ENCODE data around the gene MSL1. TPM values are rescaled to one million over a fixed set of nuclear protein-coding genes. Genes with fewer than 3 reads are reported as not detected.

MSL1 gene
- total and polyA plus RNA-seq, 2 of the 13 experiments (the other 11 are each of a cell fraction or from before 2014, with no cell fraction given): 63.8 to 88.5 TPM

DNA sequence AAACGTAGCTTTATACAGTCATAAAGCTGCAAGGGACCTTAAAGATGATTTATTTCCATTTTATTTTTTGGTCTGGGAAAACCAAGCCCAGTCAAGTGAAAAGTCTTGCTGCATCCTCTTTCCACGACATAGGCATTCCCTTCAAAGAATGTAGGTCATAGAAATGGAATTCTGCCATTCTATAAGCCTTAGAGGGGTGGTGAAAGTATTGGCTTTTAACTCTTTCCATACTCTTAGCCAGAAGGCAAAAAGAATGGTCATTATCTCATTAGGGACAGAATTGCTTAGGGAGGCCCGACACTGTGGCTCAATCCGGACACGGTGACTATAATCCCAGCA, 7.9 kb upstream of the MSL1 start (continued):
- TF ChIP-seq, protein P1, sequence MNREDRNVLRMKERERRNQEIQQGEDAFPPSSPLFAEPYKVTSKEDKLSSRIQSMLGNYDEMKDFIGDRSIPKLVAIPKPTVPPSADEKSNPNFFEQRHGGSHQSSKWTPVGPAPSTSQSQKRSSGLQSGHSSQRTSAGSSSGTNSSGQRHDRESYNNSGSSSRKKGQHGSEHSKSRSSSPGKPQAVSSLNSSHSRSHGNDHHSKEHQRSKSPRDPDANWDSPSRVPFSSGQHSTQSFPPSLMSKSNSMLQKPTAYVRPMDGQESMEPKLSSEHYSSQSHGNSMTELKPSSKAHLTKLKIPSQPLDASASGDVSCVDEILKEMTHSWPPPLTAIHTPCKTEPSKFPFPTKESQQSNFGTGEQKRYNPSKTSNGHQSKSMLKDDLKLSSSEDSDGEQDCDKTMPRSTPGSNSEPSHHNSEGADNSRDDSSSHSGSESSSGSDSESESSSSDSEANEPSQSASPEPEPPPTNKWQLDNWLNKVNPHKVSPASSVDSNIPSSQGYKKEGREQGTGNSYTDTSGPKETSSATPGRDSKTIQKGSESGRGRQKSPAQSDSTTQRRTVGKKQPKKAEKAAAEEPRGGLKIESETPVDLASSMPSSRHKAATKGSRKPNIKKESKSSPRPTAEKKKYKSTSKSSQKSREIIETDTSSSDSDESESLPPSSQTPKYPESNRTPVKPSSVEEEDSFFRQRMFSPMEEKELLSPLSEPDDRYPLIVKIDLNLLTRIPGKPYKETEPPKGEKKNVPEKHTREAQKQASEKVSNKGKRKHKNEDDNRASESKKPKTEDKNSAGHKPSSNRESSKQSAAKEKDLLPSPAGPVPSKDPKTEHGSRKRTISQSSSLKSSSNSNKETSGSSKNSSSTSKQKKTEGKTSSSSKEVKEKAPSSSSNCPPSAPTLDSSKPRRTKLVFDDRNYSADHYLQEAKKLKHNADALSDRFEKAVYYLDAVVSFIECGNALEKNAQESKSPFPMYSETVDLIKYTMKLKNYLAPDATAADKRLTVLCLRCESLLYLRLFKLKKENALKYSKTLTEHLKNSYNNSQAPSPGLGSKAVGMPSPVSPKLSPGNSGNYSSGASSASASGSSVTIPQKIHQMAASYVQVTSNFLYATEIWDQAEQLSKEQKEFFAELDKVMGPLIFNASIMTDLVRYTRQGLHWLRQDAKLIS (CRISPR knock-in tag; IDR thresholded peaks at IDR 0.05): 0 out of 2 replicates have a peak, but pooled peaks have one; percentile 0
- TF ChIP-seq HES4 (CRISPR knock-in tag; IDR thresholded peaks at IDR 0.05; ENCODE audit: borderline replicate concordance): no peak
- no peak for TF ChIP-seq KLF6 (CRISPR knock-in tag; IDR thresholded peaks at IDR 0.05)
- TF ChIP-seq RAD51 (IDR thresholded peaks at IDR 0.05; ENCODE audit: borderline replicate concordance): no peak
- TF ChIP-seq ZNF569 (CRISPR knock-in tag; IDR thresholded peaks at IDR 0.05; ENCODE audit: borderline replicate concordance): 0 out of 2 replicates have a peak, but pooled peaks have one; percentile 57
- peak; percentile 96 for TF ChIP-seq ZNF652 (CRISPR knock-in tag; IDR thresholded peaks at IDR 0.05; ENCODE audit: borderline replicate concordance, low read depth)
- 0 out of 2 replicates have a peak, but pooled peaks have one; percentile 5 for TF ChIP-seq ZNF746 (CRISPR knock-in tag; IDR thresholded peaks at IDR 0.05)
- TF ChIP-seq ZNF644 (CRISPR knock-in tag; IDR thresholded peaks at IDR 0.05; ENCODE audit: low read depth): 0 out of 2 replicates have a peak, but pooled peaks have one; percentile 5
- peak; percentile 34; the same call in 1 of the 2 replicates for TF ChIP-seq CHD4 (IDR thresholded peaks at IDR 0.05; ENCODE audit: borderline replicate concordance, low read length)
- TF ChIP-seq, protein P2, sequence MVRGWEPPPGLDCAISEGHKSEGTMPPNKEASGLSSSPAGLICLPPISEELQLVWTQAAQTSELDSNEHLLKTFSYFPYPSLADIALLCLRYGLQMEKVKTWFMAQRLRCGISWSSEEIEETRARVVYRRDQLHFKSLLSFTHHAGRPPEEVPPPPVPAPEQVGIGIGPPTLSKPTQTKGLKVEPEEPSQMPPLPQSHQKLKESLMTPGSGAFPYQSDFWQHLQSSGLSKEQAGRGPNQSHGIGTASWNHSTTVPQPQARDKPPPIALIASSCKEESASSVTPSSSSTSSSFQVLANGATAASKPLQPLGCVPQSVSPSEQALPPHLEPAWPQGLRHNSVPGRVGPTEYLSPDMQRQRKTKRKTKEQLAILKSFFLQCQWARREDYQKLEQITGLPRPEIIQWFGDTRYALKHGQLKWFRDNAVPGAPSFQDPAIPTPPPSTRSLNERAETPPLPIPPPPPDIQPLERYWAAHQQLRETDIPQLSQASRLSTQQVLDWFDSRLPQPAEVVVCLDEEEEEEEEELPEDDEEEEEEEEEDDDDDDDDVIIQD (CRISPR knock-in tag; IDR thresholded peaks at IDR 0.05; ENCODE audit: low read depth): peak; percentile 1; the same call in 1 of the 2 replicates
- TF ChIP-seq KDM4B (CRISPR knock-in tag; IDR thresholded peaks at IDR 0.05): 0 out of 2 replicates have a peak, but pooled peaks have one; percentile 3
- no peak for TF ChIP-seq ZNF557 (CRISPR knock-in tag; IDR thresholded peaks at IDR 0.05)
- TF ChIP-seq ZNF224 (CRISPR knock-in tag; IDR thresholded peaks at IDR 0.05): 0 out of 2 replicates have a peak, but pooled peaks have one; percentile 18
- 0 out of 2 replicates have a peak, but pooled peaks have one; percentile 9 for TF ChIP-seq ZIK1 (CRISPR knock-in tag; IDR thresholded peaks at IDR 0.05; ENCODE audit: borderline replicate concordance, low read depth)
- TF ChIP-seq MEF2D (CRISPR knock-in tag; IDR thresholded peaks at IDR 0.05): no peak
- TF ChIP-seq NAIF1 (CRISPR knock-in tag; IDR thresholded peaks at IDR 0.05; ENCODE audit: borderline replicate concordance): peak; percentile 54; the same call in 1 of the 2 replicates
